ENCODE results near the gene CMC2.

Gene CMC2

GRCh38 chr16:80990978-80991377 lies 15.7 kb downstream of the CMC2 start:
- H3K9ac ChIP-seq (ENCODE audit: low read length in 2 of 2): no peak overlapping the region
- H3K27ac ChIP-seq (ENCODE audit: low read length): no peak overlapping the region
- H3K36me3 ChIP-seq (ENCODE audit: control insufficient read depth in 2 of 2, insufficient read depth in 2 of 2, low read length in 2 of 2): peaks cover 0 to 2% of the 10 kb centered on the region in 2 donors
- H3K4me1 ChIP-seq (ENCODE audit: control insufficient read depth, insufficient read depth, low read length): no peaks in the 10 kb centered on the region
- H3K27me3 ChIP-seq (ENCODE audit: control insufficient read depth in 1 of 2, insufficient read depth in 2 of 2, low read length in 2 of 2): no peaks in the 10 kb centered on the region
- no peaks in the 10 kb centered on the region for H3K9me3 ChIP-seq (ENCODE audit: control insufficient read depth in 2 of 2, low read length in 2 of 2)
- no peak overlapping the region for H3K4me3 ChIP-seq (ENCODE audit: low read length in 2 of 2)

DNA sequence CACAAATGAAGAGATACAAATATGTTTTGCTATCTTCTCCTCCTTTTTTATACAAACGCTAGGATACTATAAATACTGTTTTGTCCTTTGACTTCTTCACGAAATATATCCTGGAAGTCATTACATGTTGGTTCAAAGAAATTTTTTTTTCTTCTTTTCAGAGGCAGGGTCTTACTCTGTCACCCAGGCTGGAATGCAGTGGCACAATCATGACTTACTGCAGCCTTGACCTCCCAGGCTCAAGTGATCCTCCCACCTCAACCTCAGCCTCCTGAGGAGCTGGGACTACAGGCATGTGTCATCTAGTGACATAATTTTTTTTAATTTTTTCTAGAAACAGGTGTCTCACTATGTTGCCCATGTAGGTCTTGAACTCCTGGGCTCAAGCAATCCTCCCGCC lies 16.1 kb downstream of the CMC2 start:
- no peaks in the 10 kb centered on the region for H3K27me3 ChIP-seq (ENCODE audit: control insufficient read depth in 1 of 2, insufficient read depth in 2 of 2, low read length in 2 of 2)
- no peak overlapping the region for H3K4me3 ChIP-seq (ENCODE audit: low read length in 2 of 2)
- H3K9me3 ChIP-seq (ENCODE audit: control insufficient read depth in 2 of 2, low read length in 2 of 2): no peaks in the 10 kb centered on the region
- no peak overlapping the region for H3K27ac ChIP-seq (ENCODE audit: low read length)
- H3K36me3 ChIP-seq (ENCODE audit: control insufficient read depth in 2 of 2, insufficient read depth in 2 of 2, low read length in 2 of 2): peaks cover 0 to 2% of the 10 kb centered on the region in 2 donors
- H3K4me1 ChIP-seq (ENCODE audit: control insufficient read depth, insufficient read depth, low read length): no peaks in the 10 kb centered on the region
- H3K9ac ChIP-seq (ENCODE audit: low read length in 2 of 2): no peak overlapping the region

GRCh38 chr16:80989801-80990200 lies 16.9 kb downstream of the CMC2 start:
- Histone ChIP-seq H3K9ac (ENCODE audit: low read length in 2 of 2) (no peak overlapping the region), H3K4me3 (ENCODE audit: low read length in 2 of 2) (no peak overlapping the region), H3K4me1 (ENCODE audit: control insufficient read depth, insufficient read depth, low read length) (no peaks in the 10 kb centered on the region), H3K36me3 (ENCODE audit: control insufficient read depth in 2 of 2, insufficient read depth in 2 of 2, low read length in 2 of 2) (peaks cover 0 to 2% of the 10 kb centered on the region in 2 donors), H3K27ac (ENCODE audit: low read length) (no peak overlapping the region), H3K9me3 (ENCODE audit: control insufficient read depth in 2 of 2, low read length in 2 of 2) (no peaks in the 10 kb centered on the region), H3K27me3 (ENCODE audit: control insufficient read depth in 1 of 2, insufficient read depth in 2 of 2, low read length in 2 of 2) (no peaks in the 10 kb centered on the region)

DNA sequence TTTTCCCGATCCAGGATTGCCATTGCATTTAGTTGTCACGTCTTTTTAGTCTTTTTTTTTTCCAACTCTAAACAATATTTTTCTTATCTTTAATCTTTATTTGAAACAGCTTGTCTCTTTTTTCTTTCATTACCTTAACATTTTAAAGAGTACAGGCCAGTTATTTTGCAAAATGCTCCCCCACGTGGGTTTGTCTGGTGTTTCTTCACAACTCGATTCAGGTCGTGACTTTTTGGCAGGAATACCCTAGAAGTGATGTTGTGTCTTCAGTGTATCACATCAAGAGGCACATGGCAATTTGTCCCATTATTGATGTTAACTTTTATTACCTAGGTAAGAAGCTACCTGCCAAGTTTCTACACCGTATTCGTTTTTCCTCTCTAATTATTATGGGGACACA lies 17.9 kb downstream of the CMC2 start:
- Histone ChIP-seq H3K27me3 (ENCODE audit: control insufficient read depth in 1 of 2, insufficient read depth in 2 of 2, low read length in 2 of 2) (no peaks in the 10 kb centered on the region), H3K27ac (ENCODE audit: low read length) (no peak overlapping the region), H3K36me3 (ENCODE audit: control insufficient read depth in 2 of 2, insufficient read depth in 2 of 2, low read length in 2 of 2) (peaks cover 0 to 2% of the 10 kb centered on the region in 2 donors), H3K4me3 (ENCODE audit: low read length in 2 of 2) (no peak overlapping the region), H3K9me3 (ENCODE audit: control insufficient read depth in 2 of 2, low read length in 2 of 2) (no peaks in the 10 kb centered on the region), H3K4me1 (ENCODE audit: control insufficient read depth, insufficient read depth, low read length) (no peaks in the 10 kb centered on the region), H3K9ac (ENCODE audit: low read length in 2 of 2) (no peak overlapping the region)

- no peak overlapping the region for H3K9ac ChIP-seq (ENCODE audit: low read length in 2 of 2)
- no peaks in the 10 kb centered on the region for H3K27me3 ChIP-seq (ENCODE audit: control insufficient read depth in 1 of 2, insufficient read depth in 2 of 2, low read length in 2 of 2)
- H3K36me3 ChIP-seq (ENCODE audit: control insufficient read depth in 2 of 2, insufficient read depth in 2 of 2, low read length in 2 of 2): peaks cover 0 to 2% of the 10 kb centered on the region in 2 donors
- no peaks in the 10 kb centered on the region for H3K4me1 ChIP-seq (ENCODE audit: control insufficient read depth, insufficient read depth, low read length)
- H3K27ac ChIP-seq (ENCODE audit: low read length): no peak overlapping the region
- no peaks in the 10 kb centered on the region for H3K9me3 ChIP-seq (ENCODE audit: control insufficient read depth in 2 of 2, low read length in 2 of 2)
- H3K4me3 ChIP-seq (ENCODE audit: low read length in 2 of 2): no peak overlapping the region
These were observed 20.1 kb downstream of the CMC2 start for GRCh38 chr16:80986557-80986956.

DNA sequence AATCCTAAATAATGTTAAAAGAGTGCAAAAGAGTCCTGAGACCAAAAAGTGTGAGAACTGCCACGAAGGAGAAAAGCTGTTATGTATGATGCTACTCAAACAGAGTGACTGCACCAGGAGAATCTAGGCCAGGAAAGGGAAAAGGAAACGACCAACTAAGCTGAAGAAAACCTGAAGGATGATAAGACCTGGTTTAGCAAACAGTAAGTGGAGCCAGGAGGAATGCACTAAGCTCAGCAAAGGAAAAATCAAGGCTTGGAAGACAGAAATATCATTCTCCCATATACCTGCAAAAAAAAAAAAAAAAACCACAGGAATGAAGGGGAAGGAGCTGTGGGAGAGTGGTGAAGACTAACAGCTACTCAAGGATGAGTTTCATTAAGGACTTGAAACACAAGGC lies 21.1 kb downstream of the CMC2 start:
- H3K9ac ChIP-seq (ENCODE audit: low read length in 2 of 2): no peak overlapping the region
- no peak overlapping the region for H3K27ac ChIP-seq (ENCODE audit: low read length)
- no peak overlapping the region for H3K4me3 ChIP-seq (ENCODE audit: low read length in 2 of 2)
- no peaks in the 10 kb centered on the region for H3K27me3 ChIP-seq (ENCODE audit: control insufficient read depth in 1 of 2, insufficient read depth in 2 of 2, low read length in 2 of 2)
- H3K9me3 ChIP-seq (ENCODE audit: control insufficient read depth in 2 of 2, low read length in 2 of 2): no peaks in the 10 kb centered on the region
- no peaks in the 10 kb centered on the region for H3K36me3 ChIP-seq (ENCODE audit: control insufficient read depth in 2 of 2, insufficient read depth in 2 of 2, low read length in 2 of 2)
- H3K4me1 ChIP-seq (ENCODE audit: control insufficient read depth, insufficient read depth, low read length): no peaks in the 10 kb centered on the region

GRCh38 chr16:80984124-80984892 lies 22.4 kb downstream of the CMC2 start:
- Histone ChIP-seq H3K27ac (ENCODE audit: low read length) (no peak overlapping the region), H3K4me3 (ENCODE audit: low read length in 2 of 2) (no peak overlapping the region), H3K27me3 (ENCODE audit: control insufficient read depth in 1 of 2, insufficient read depth in 2 of 2, low read length in 2 of 2) (no peaks in the 10 kb centered on the region), H3K9ac (ENCODE audit: low read length in 2 of 2) (no peak overlapping the region), H3K36me3 (ENCODE audit: control insufficient read depth in 2 of 2, insufficient read depth in 2 of 2, low read length in 2 of 2) (no peaks in the 10 kb centered on the region), H3K4me1 (ENCODE audit: control insufficient read depth, insufficient read depth, low read length) (no peaks in the 10 kb centered on the region), H3K9me3 (ENCODE audit: control insufficient read depth in 2 of 2, low read length in 2 of 2) (no peaks in the 10 kb centered on the region)

DNA sequence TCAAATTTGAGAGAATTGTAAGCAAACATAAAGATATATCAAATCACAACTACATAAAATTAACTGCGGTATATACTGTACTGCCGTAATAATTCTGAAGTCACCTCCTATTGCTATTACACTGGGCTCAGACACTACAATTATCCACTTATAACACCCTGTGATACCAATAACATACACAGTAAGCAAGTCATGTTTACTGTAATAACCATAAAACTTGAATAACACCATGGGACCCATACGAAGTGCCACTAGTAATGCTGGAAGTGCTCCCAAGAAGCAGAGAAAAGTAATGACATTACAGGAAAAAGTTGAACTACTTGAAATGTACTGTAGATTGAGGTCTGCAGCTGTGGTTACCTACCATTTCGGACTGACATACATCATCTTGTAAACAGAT lies 24.0 kb downstream of the CMC2 start:
- Histone ChIP-seq H3K9me3 (ENCODE audit: control insufficient read depth in 2 of 2, low read length in 2 of 2) (no peaks in the 10 kb centered on the region), H3K27me3 (ENCODE audit: control insufficient read depth in 1 of 2, insufficient read depth in 2 of 2, low read length in 2 of 2) (no peaks in the 10 kb centered on the region), H3K4me1 (ENCODE audit: control insufficient read depth, insufficient read depth, low read length) (no peaks in the 10 kb centered on the region), H3K27ac (ENCODE audit: low read length) (no peak overlapping the region), H3K36me3 (ENCODE audit: control insufficient read depth in 2 of 2, insufficient read depth in 2 of 2, low read length in 2 of 2) (no peaks in the 10 kb centered on the region), H3K4me3 (ENCODE audit: low read length in 2 of 2) (no peak overlapping the region), H3K9ac (ENCODE audit: low read length in 2 of 2) (no peak overlapping the region)

DNA sequence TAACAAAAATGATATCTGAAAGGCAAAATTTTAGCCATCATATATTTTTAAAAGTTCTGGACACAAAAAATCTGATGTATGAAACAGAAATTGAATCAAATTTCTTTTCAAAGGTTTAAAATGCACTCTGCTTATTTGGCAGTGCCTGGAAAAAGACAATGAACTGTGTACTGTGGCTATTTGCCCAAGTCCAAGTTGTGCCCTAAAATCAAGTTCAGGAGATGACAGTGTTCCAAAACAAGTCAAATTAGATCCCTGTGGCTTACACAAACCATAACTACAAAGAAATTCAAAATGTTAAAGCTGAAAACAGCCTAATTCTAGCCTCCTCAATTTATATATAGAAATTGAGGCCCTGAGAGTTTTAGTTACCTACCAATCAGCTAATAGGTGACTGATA lies 25.6 kb downstream of the CMC2 start:
- no peaks in the 10 kb centered on the region for H3K4me1 ChIP-seq (ENCODE audit: control insufficient read depth, insufficient read depth, low read length)
- no peak overlapping the region for H3K27ac ChIP-seq (ENCODE audit: low read length)
- no peaks in the 10 kb centered on the region for H3K36me3 ChIP-seq (ENCODE audit: control insufficient read depth in 2 of 2, insufficient read depth in 2 of 2, low read length in 2 of 2)
- no peak overlapping the region for H3K9ac ChIP-seq (ENCODE audit: low read length in 2 of 2)
- no peak overlapping the region for H3K4me3 ChIP-seq (ENCODE audit: low read length in 2 of 2)
- H3K9me3 ChIP-seq (ENCODE audit: control insufficient read depth in 2 of 2, low read length in 2 of 2): no peaks in the 10 kb centered on the region
- H3K27me3 ChIP-seq (ENCODE audit: control insufficient read depth in 1 of 2, insufficient read depth in 2 of 2, low read length in 2 of 2): no peaks in the 10 kb centered on the region

DNA sequence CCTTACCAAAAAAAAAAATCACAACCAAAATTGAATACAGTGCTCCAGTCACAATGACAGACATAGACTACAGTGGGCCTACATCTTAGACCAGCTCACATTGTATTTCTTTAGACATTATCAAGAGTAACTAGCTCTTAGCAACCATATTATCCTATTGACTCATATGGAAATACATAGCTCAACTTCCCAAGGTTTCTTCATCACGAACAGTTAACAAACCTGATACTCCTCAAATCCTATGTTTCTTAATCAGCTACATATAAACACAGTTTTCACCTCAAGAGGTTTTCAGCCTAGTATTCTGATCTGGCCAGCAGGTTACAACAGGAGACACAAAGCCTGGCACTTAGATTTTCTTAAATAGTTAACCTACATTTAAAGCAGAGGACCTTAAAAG lies 29.7 kb downstream of the CMC2 start:
- H3K4me1 ChIP-seq (ENCODE audit: control insufficient read depth, insufficient read depth, low read length): no peaks in the 10 kb centered on the region

GRCh38 chr16:80974649-80975376 lies 31.9 kb downstream of the CMC2 start:
- Histone ChIP-seq H3K4me3 (ENCODE audit: low read length in 2 of 2) (no peak overlapping the region), H3K27ac (ENCODE audit: low read length) (no peak overlapping the region), H3K4me1 (ENCODE audit: control insufficient read depth, insufficient read depth, low read length) (no peaks in the 10 kb centered on the region), H3K36me3 (ENCODE audit: control insufficient read depth in 2 of 2, insufficient read depth in 2 of 2, low read length in 2 of 2) (peaks cover 3 to 6% of the 10 kb centered on the region in 2 donors), H3K27me3 (ENCODE audit: control insufficient read depth in 1 of 2, insufficient read depth in 2 of 2, low read length in 2 of 2) (no peaks in the 10 kb centered on the region), H3K9ac (ENCODE audit: low read length in 2 of 2) (no peak overlapping the region), H3K9me3 (ENCODE audit: control insufficient read depth in 2 of 2, low read length in 2 of 2) (no peaks in the 10 kb centered on the region)

More for the DNA sequence above, 29.7 kb downstream of the CMC2 start:
- no peak overlapping the region for H3K27ac ChIP-seq (ENCODE audit: low read length)
- no peak overlapping the region for H3K9ac ChIP-seq (ENCODE audit: low read length in 2 of 2)
- H3K27me3 ChIP-seq (ENCODE audit: control insufficient read depth in 1 of 2, insufficient read depth in 2 of 2, low read length in 2 of 2): no peaks in the 10 kb centered on the region
- H3K36me3 ChIP-seq (ENCODE audit: control insufficient read depth in 2 of 2, insufficient read depth in 2 of 2, low read length in 2 of 2): peaks cover 0 to 4% of the 10 kb centered on the region in 2 donors
- H3K9me3 ChIP-seq (ENCODE audit: control insufficient read depth in 2 of 2, low read length in 2 of 2): no peaks in the 10 kb centered on the region
- no peak overlapping the region for H3K4me3 ChIP-seq (ENCODE audit: low read length in 2 of 2)
